ENCODE data around the gene SRSF10. TPM values are rescaled to one million over a fixed set of nuclear protein-coding genes. Genes with fewer than 3 reads are reported as not detected.

SRSF10 gene
- total and polyA plus RNA-seq, 9 of the 15 experiments (the other 6 are each of a cell fraction or from before 2014, with no cell fraction given), result 154 to 264 (median 205) TPM

- peak; percentile 88 for TF ChIP-seq PRPF4 (IDR thresholded peaks at IDR 0.05; ENCODE audit: insufficient read depth, low read depth, low read length, poor library complexity, severe bottlenecking)
- TF ChIP-seq JUNB (CRISPR knock-in tag; conservative IDR thresholded peaks at IDR 0.05), result 0 out of 2 replicates have a peak, but pooled peaks have one; percentile 22
- TF ChIP-seq, protein P1, sequence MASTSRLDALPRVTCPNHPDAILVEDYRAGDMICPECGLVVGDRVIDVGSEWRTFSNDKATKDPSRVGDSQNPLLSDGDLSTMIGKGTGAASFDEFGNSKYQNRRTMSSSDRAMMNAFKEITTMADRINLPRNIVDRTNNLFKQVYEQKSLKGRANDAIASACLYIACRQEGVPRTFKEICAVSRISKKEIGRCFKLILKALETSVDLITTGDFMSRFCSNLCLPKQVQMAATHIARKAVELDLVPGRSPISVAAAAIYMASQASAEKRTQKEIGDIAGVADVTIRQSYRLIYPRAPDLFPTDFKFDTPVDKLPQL (IDR thresholded peaks at IDR 0.05; ENCODE audit: extremely low read depth, insufficient read length), result peak; percentile 37
- TF ChIP-seq, protein P2, sequence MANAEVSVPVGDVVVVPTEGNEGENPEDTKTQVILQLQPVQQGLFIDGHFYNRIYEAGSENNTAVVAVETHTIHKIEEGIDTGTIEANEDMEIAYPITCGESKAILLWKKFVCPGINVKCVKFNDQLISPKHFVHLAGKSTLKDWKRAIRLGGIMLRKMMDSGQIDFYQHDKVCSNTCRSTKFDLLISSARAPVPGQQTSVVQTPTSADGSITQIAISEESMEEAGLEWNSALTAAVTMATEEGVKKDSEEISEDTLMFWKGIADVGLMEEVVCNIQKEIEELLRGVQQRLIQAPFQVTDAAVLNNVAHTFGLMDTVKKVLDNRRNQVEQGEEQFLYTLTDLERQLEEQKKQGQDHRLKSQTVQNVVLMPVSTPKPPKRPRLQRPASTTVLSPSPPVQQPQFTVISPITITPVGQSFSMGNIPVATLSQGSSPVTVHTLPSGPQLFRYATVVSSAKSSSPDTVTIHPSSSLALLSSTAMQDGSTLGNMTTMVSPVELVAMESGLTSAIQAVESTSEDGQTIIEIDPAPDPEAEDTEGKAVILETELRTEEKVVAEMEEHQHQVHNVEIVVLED (CRISPR knock-in tag; IDR thresholded peaks at IDR 0.05), result no peak
- TF ChIP-seq NFYB (IDR thresholded peaks at IDR 0.05; ENCODE audit: extremely low read depth, insufficient read length), result peak; percentile 84
- TF ChIP-seq ZFP1 (CRISPR knock-in tag; IDR thresholded peaks at IDR 0.05), result no peak
- TF ChIP-seq CC2D1A (IDR thresholded peaks at IDR 0.05), result peak; percentile 55
- peak; percentile 82 for TF ChIP-seq LCOR (CRISPR knock-in tag; IDR thresholded peaks at IDR 0.05)
- TF ChIP-seq ZNF282 (CRISPR knock-in tag; IDR thresholded peaks at IDR 0.05), result no peak
- no peak for TF ChIP-seq RUNX1 (IDR thresholded peaks at IDR 0.05; ENCODE audit: low read depth)
- peak; percentile 99 for TF ChIP-seq TAF1 (IDR thresholded peaks at IDR 0.05; ENCODE audit: control insufficient read depth, extremely low read depth, insufficient read depth, low read length, severe bottlenecking)
- TF ChIP-seq ZSCAN32 (CRISPR knock-in tag; IDR thresholded peaks at IDR 0.05), result no peak
- peak; percentile 65 for TF ChIP-seq ESRRA (IDR thresholded peaks at IDR 0.05; ENCODE audit: borderline replicate concordance, low read depth)
- TF ChIP-seq CBFB (CRISPR knock-in tag; IDR thresholded peaks at IDR 0.05), result no peak
- TF ChIP-seq ZBTB17 (CRISPR knock-in tag; IDR thresholded peaks at IDR 0.05), result 0 out of 2 replicates have a peak, but pooled peaks have one; percentile 18
- no peak for TF ChIP-seq SAFB2 (IDR thresholded peaks at IDR 0.05; ENCODE audit: borderline replicate concordance, low read depth, low read length, severe bottlenecking)
- no peak for TF ChIP-seq CBFA2T3 (IDR thresholded peaks at IDR 0.05)
- TF ChIP-seq SIRT6 (IDR thresholded peaks at IDR 0.05; ENCODE audit: low read depth, low read length), result no peak
- no peak for TF ChIP-seq RFX1 (IDR thresholded peaks at IDR 0.05)
- no peak for TF ChIP-seq EWSR1 (IDR thresholded peaks at IDR 0.05; ENCODE audit: borderline replicate concordance, low read depth, partially characterized antibody)
- no peak for TF ChIP-seq TSHZ1 (CRISPR knock-in tag; IDR thresholded peaks at IDR 0.05)
These were observed 20.5 kb downstream of the SRSF10 start, which contains the start of gene PNRC2 (continued) for GRCh38 chr1:23959461-23960290.

Measured in K562 (cell line).